Measurements from ENCODE around the gene RAB8A. TPM values are rescaled to one million over a fixed set of nuclear protein-coding genes. Genes with fewer than 3 reads are reported as not detected.
A peak's percentile ranks its signal among the peaks of the same experiment; 100 is the strongest.

RAB8A gene
- total and polyA plus RNA-seq, 2 experiments from 2014 or later: 53.1 to 59.5 TPM

GRCh38 chr19:16111909-16112752 lies 442 bp downstream of the RAB8A start:
- Mint-ChIP-seq H3K27ac (peak overlapping the region; percentile 99), H3K36me3 (ENCODE audit: low read depth) (peaks cover 10% of the 10 kb centered on the region), H3K4me1 (peaks cover 4% of the 10 kb centered on the region; the same call in 2 of the 3 replicates), H3K4me3 (peak overlapping the region; percentile 98), H3K9me3 (no peaks in the 10 kb centered on the region; the same call in 2 of the 3 replicates), H3K27me3 (ENCODE audit: insufficient read depth, low read depth, poor library complexity) (peaks cover 4% of the 10 kb centered on the region)
- TF ChIP-seq JUNB (IDR thresholded peaks at IDR 0.05; ENCODE audit: unreplicated experiment) (no peak), POLR2AphosphoS5 (IDR thresholded peaks at IDR 0.05; ENCODE audit: low read depth) (peak; percentile 70; the same call in 1 of the 2 replicates), EZH2 (IDR thresholded peaks at IDR 0.05; ENCODE audit: low read depth, unreplicated experiment) (no peak), CTCF (conservative IDR thresholded peaks at IDR 0.05; ENCODE audit: low read depth in 2 of 2) (no peak), ETS1 (IDR thresholded peaks at IDR 0.05) (no peak), EZH2phosphoT487 (IDR thresholded peaks at IDR 0.05; ENCODE audit: unreplicated experiment) (no peak)
- Histone ChIP-seq H3K9me2 (ENCODE audit: insufficient read depth) (no peaks in the 10 kb centered on the region), H3F3A (replicated peaks; ENCODE audit: low read depth) (no peaks in the 10 kb centered on the region; the same call in 1 of the 2 replicates), H3K36me3 (ENCODE audit: insufficient read depth) (no peaks in the 10 kb centered on the region; the same call in 1 of the 2 replicates), H3K27me3 (ENCODE audit: insufficient read depth) (no peaks in the 10 kb centered on the region), H3K27ac (ENCODE audit: low read depth) (peak overlapping the region; percentile 87; the same call in 1 of the 2 replicates), H3K79me2 (replicated peaks; ENCODE audit: insufficient read depth) (peaks cover 39% of the 10 kb centered on the region), H3K4me2 (peak overlapping the region; percentile 96), H3K4me1 (ENCODE audit: insufficient read depth) (peaks cover 10% of the 10 kb centered on the region), H3K4me3 (peak overlapping the region; percentile 100), H2AFZ (peak overlapping the region; percentile 81; the same call in 1 of the 2 replicates), H4K20me1 (replicated peaks; ENCODE audit: insufficient read depth) (peaks cover 25% of the 10 kb centered on the region)
- ATAC-seq (peak; percentile 4), DNase-seq (ENCODE audit: low spot score) (no peak)

- Histone ChIP-seq H3K4me3 (peak overlapping the region; percentile 100), H3F3A (replicated peaks; ENCODE audit: low read depth) (no peaks in the 10 kb centered on the region; the same call in 1 of the 2 replicates), H3K36me3 (ENCODE audit: insufficient read depth) (no peaks in the 10 kb centered on the region; the same call in 1 of the 2 replicates), H3K27me3 (ENCODE audit: insufficient read depth) (no peaks in the 10 kb centered on the region), H3K9me2 (ENCODE audit: insufficient read depth) (no peaks in the 10 kb centered on the region), H3K27ac (ENCODE audit: low read depth) (no peak overlapping the region), H4K20me1 (replicated peaks; ENCODE audit: insufficient read depth) (peaks cover 28% of the 10 kb centered on the region), H3K4me1 (ENCODE audit: insufficient read depth) (peaks cover 6% of the 10 kb centered on the region), H3K79me2 (replicated peaks; ENCODE audit: insufficient read depth) (peaks cover 39% of the 10 kb centered on the region), H3K4me2 (peak overlapping the region; percentile 96), H2AFZ (no peak overlapping the region)
- H3K4me3 Mint-ChIP-seq: peak overlapping the region; percentile 98
- H3K27ac Mint-ChIP-seq: peak overlapping the region; percentile 99; the same call in 1 of the 2 replicates
- peaks cover 5% of the 10 kb centered on the region; the same call in 1 of the 3 replicates for H3K4me1 Mint-ChIP-seq
- peaks cover 4% of the 10 kb centered on the region for H3K27me3 Mint-ChIP-seq (ENCODE audit: insufficient read depth, low read depth, poor library complexity)
- peaks cover 15% of the 10 kb centered on the region for H3K36me3 Mint-ChIP-seq (ENCODE audit: low read depth)
- DNase-seq (ENCODE audit: low spot score) (no peak), ATAC-seq (no peak)
- no peaks in the 10 kb centered on the region; the same call in 2 of the 3 replicates for H3K9me3 Mint-ChIP-seq
- TF ChIP-seq CREB1 (CRISPR knock-in tag; IDR thresholded peaks at IDR 0.05; ENCODE audit: low read depth) (no peak), ZNF114 (CRISPR knock-in tag; IDR thresholded peaks at IDR 0.05) (no peak), ZNF331 (CRISPR knock-in tag; IDR thresholded peaks at IDR 0.05; ENCODE audit: low read depth) (no peak), REST (IDR thresholded peaks at IDR 0.05; ENCODE audit: unreplicated experiment) (no peak), STAT1 (IDR thresholded peaks at IDR 0.05; ENCODE audit: unreplicated experiment) (no peak), POLR2AphosphoS5 (IDR thresholded peaks at IDR 0.05; ENCODE audit: low read depth) (no peak), EZH2phosphoT487 (IDR thresholded peaks at IDR 0.05; ENCODE audit: unreplicated experiment) (no peak)
Observed at GRCh38 chr19:16112778-16113177, 1.1 kb downstream of the RAB8A start.

Data from GM23338 (cell line).